Right lobe of liver (tissue), 6 donors: Measurements from ENCODE around the gene DCTN5. TPM values are rescaled to one million over a fixed set of nuclear protein-coding genes. Genes with fewer than 3 reads are reported as not detected.

Experiments used
- ATAC-seq, 4 donors: fragments of 200-7000 bp; cut with Tn5 transposase; one replicate each; pipeline ENCODE4 v1.9.1; 2020; ENCODE audit warnings: mild to moderate bottlenecking in 4 of 4, moderate library complexity in 4 of 4
- DNase-seq, 3 donors: peaks; one replicate each; pipeline ENCODE4 v3.0.0-alpha.2; 2020
- H3K27ac ChIP-seq, 3 donors: fragments of 200-600 bp; one replicate each; pipeline ENCODE4 v1.8.0; 2022
- H3K27me3 ChIP-seq, 2 donors: fragments of 200-600 bp; one replicate each; pipeline ENCODE4 v1.8.0; 2022
- H3K36me3 ChIP-seq, 4 donors: fragments of 200-600 bp; sonication (generic) in 1 of 4; one replicate each; pipeline versions ENCODE4 v1.5.1 to v1.8.0; 2017 to 2022; ENCODE audit warnings: control low read depth in 1 of 4
- H3K4me1 ChIP-seq, 4 donors: fragments of 200-600 bp; sonication (generic) in 1 of 4; one replicate each; pipeline versions ENCODE4 v1.5.1 to v1.8.0; 2017 to 2022; ENCODE audit warnings: control low read depth in 1 of 4
- H3K4me3 ChIP-seq, 3 donors: fragments of 200-600 bp; one replicate each; pipeline ENCODE4 v1.8.0; 2022
- H3K9me3 ChIP-seq, 4 donors: fragments of 200-600 bp; sonication (generic) in 1 of 4; one replicate each; pipeline versions ENCODE4 v1.5.1 to v1.8.0; 2017 to 2022; ENCODE audit warnings: control low read depth in 1 of 4
- POLR2A ChIP-seq: fragments of 450-650 bp; IDR thresholded peaks from one replicate; pipeline ENCODE4 v1.6.1; 2017; ENCODE audit warnings: antibody characterized with exemption, mild to moderate bottlenecking
- WGBS: methylation state at CpG from one replicate; pipeline ENCODE4 v1.1.6; 2018; ENCODE audit warnings: low coverage, low lambda C conversion rate; ENCODE audit not compliant: insufficient coverage; ENCODE audit errors: missing lambda C conversion rate; 5-methylcytosine and 5-hydroxymethylcytosine counted together
- intact Hi-C, 2 donors: fragments of 100-400 bp; cut with DNase I; formaldehyde crosslinking; loops; one replicate each; pipeline versions ENCODE4 v1.11.2 to v1.14.1; 2022
- total RNA-seq, 6 experiments: library from RNA; depleted of rRNA in 2 of 6; stranded (reverse); fragments of >200 nt in 2 of 6; fragmentation: NEBNext Ultra II Directional in 3 of 6; extraction: Animal tissue kit (Norgen Biotek cat#: 25700) in 3 of 6; gene quantifications; one replicate each; pipeline versions ENCODE4 v1.1.0 to v1.2.4, GENCODE V29; 2016 to 2023
- TF ChIP-seq, protein P1 (sequence below), 4 donors: fragments of 200-600 bp in 3 of 4; fragments of 450-650 bp in 1 of 4; IDR thresholded peaks; one replicate each; pipeline versions ENCODE4 v1.5.1 to v1.8.0; 2016 to 2022; ENCODE audit warnings: antibody characterized with exemption in 4 of 4, mild to moderate bottlenecking in 2 of 4
- donor health status: DM: no; HTN: yes; CAD: no.
- donor health status: DM: no; HTN: no; CAD: no.
- donor health status: DM: no; HTN: no; CAD: no.
- donor health status: DM: no; HTN: yes; CAD: no.
- donor health status: DM: no; HTN: yes; CAD: no.

The DCTN5 gene
- total RNA-seq, 6 experiments from 2014 or later = 10.0 to 18.9 (median 18.3) TPM

DNA sequence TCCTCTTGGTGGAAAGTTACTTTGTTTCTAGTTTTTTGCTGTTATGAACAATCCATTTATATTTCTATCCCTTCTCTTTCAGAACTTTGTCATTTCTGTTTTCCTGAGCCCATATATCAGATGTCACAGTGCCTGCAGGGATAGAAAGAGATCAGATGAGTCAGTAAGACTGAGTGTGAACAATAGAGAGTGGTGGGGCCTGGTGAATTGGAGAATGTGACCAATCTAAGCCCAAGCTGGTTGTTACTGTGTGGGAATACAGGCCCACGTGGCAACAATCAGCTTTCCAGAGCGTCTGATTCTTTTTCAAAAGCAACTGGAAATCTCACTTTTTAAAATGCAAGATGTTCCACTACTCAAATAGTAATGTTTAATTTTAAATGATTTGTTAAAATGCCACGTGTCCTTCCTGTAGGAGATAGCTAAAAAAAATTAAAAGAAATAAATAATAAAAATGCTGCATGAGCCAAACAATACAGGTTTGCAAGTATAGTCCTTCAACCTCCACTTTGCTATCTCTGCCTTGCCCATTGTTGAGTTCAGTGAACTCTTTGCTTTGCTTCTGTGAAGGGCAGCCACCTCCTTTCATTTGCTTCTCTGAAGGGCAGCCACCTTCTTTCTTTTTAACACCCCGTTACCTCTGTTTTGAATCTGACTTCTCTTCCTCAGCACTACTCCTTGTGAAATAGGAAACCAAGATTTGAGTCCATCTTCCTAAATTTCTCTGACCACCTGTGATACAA, 9.6 kb downstream of the DCTN5 start:
- whole genome bisulfite sequencing = 85% methylated on average over 4 of the region's 4 CpGs
- no peak overlapping the region for H3K27ac ChIP-seq
- DNase-seq = no peak
- no peak overlapping the region for H3K4me3 ChIP-seq
- no peaks in the 10 kb centered on the region for H3K9me3 ChIP-seq
- H3K36me3 ChIP-seq = peaks cover 0 to 24% (median 0%) of the 10 kb centered on the region in 4 donors
- H3K27me3 ChIP-seq = no peaks in the 10 kb centered on the region
- no peak for ATAC-seq
- intact Hi-C loops = no loop called here
- H3K4me1 ChIP-seq = no peaks in the 10 kb centered on the region
- no peak for TF ChIP-seq POLR2A
- TF ChIP-seq, protein P1, sequence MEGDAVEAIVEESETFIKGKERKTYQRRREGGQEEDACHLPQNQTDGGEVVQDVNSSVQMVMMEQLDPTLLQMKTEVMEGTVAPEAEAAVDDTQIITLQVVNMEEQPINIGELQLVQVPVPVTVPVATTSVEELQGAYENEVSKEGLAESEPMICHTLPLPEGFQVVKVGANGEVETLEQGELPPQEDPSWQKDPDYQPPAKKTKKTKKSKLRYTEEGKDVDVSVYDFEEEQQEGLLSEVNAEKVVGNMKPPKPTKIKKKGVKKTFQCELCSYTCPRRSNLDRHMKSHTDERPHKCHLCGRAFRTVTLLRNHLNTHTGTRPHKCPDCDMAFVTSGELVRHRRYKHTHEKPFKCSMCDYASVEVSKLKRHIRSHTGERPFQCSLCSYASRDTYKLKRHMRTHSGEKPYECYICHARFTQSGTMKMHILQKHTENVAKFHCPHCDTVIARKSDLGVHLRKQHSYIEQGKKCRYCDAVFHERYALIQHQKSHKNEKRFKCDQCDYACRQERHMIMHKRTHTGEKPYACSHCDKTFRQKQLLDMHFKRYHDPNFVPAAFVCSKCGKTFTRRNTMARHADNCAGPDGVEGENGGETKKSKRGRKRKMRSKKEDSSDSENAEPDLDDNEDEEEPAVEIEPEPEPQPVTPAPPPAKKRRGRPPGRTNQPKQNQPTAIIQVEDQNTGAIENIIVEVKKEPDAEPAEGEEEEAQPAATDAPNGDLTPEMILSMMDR (IDR thresholded peaks at IDR 0.05) = no peak

DNA sequence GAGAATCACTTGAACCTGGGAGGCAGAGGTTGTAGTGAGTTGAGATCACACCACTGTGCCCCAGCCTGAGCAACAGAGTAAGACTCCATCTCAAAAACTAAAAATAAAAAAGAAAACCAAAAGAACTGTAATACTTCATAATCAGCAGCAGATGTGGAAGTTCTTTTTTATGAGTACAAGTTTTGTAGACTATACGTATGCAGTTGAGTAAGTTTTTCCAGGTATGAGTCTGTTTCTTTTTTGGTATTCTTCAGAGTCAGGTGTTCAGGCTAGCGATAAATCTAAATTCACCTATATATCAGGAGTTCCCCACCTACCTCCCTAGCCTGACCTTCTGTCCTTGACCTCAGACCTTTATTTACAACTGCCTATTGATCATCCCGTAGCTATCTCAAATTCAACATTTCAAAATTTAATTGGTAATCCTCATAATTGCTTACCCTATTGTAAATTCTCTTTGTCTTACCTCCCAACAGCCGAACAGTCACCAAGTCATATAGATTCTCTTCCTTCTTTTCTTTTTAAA, 10.7 kb downstream of the DCTN5 start:
- intact Hi-C loops = no loop called here
- no peaks in the 10 kb centered on the region for H3K4me1 ChIP-seq
- no peak overlapping the region for H3K4me3 ChIP-seq
- no peaks in the 10 kb centered on the region for H3K27me3 ChIP-seq
- ATAC-seq = no peak
- no peak for DNase-seq
- no peak overlapping the region for H3K27ac ChIP-seq
- peaks cover 0 to 20% (median 0%) of the 10 kb centered on the region in 4 donors for H3K36me3 ChIP-seq
- no peaks in the 10 kb centered on the region for H3K9me3 ChIP-seq
- TF ChIP-seq POLR2A = no peak
- TF ChIP-seq, protein P1 (IDR thresholded peaks at IDR 0.05) = no peak
- 82% methylated on average over 4 of the region's 4 CpGs for WGBS

DNA sequence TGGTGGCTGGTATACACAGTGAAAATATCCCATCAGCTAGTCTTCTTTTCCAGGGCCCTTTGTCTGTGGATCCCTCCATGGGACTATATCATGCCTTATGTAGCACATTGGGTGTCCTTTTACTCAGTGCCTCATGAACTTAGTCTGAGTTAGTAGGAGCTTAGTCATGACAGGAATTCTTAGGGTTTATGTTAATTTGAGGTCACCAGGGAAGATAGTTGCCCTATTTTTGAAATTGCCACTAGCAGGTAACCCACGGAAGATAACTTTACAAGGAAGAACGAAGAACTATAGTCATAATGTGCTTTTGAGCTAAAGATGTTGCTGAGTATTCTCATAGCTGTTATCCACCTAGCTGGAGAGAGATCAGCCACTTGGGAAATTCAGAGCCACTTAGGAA, 22.7 kb downstream of the DCTN5 start:
- TF ChIP-seq POLR2A = no peak
- TF ChIP-seq, protein P1 (IDR thresholded peaks at IDR 0.05) = no peak
- intact Hi-C loops = no loop called here
- ATAC-seq (no peak), DNase-seq (no peak)
- Histone ChIP-seq H3K27me3 (no peaks in the 10 kb centered on the region), H3K27ac (no peak overlapping the region), H3K4me3 (no peak overlapping the region), H3K9me3 (no peaks in the 10 kb centered on the region), H3K36me3 (peaks cover 7 to 96% (median 31%) of the 10 kb centered on the region in 4 donors), H3K4me1 (no peaks in the 10 kb centered on the region)
- 80% methylated on average over 2 of the region's 2 CpGs for WGBS

DNA sequence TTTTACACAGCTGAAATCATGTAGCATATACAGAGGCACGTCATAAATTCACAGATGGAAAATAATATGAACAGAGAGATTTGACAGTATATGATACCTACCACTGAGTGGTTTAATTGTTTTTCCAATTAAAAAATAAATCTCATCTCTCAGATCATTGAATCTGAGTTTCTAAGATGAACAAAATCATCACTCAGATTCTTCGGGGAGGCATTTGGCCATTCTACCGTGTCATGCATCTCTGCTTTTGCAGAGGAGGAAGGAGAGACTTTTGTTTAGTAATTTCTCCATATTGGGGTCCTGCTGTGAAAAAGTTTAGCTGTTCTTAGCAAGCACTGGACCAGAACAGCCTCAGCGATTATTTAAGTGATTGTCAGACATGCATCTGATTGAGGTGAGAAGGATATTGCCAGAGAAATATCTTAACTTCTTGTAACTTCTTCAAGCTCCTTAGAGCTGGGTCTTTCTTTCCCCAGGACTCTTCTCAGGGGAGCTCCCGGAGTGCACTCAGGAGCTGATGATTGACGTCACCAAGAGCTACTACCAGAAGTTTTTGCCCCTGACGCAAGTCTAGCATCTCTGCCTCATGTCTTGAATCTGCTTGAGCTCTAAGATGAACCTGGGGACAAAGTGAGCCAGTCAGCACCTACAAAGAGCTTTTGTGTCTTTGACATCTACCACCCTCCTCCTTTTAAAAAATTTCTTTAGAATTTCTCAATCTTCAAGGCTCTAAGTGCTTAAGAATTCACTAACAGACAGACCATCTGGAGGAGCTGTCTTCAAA, 25.5 kb downstream of the DCTN5 start:
- WGBS = 91% methylated on average over 4 of the region's 7 CpGs
- intact Hi-C loops = no loop called here
- H3K9me3 ChIP-seq = no peaks in the 10 kb centered on the region
- no peak for DNase-seq
- no peak for ATAC-seq
- H3K4me3 ChIP-seq = no peak overlapping the region
- TF ChIP-seq, protein P1 (IDR thresholded peaks at IDR 0.05) = no peak
- no peak for TF ChIP-seq POLR2A
- H3K36me3 ChIP-seq = peaks cover 7 to 77% (median 19%) of the 10 kb centered on the region in 4 donors
- H3K27ac ChIP-seq = no peak overlapping the region
- no peaks in the 10 kb centered on the region for H3K4me1 ChIP-seq
- H3K27me3 ChIP-seq = no peaks in the 10 kb centered on the region
